Measurements from ENCODE around the gene GNG7. TPM values are rescaled to one million over a fixed set of nuclear protein-coding genes. Genes with fewer than 3 reads are reported as not detected.

Gene GNG7
- total and polyA plus RNA-seq, 8 donors: 4.0 to 8.8 (median 6.0) TPM

GRCh38 chr19:2528675-2529101 lies 173.8 kb downstream of the GNG7 start:
- intact Hi-C loops (cut with DNase I): no loop called here
- Histone ChIP-seq H3K4me1 (peaks cover 0 to 11% (median 8%) of the 10 kb centered on the region in 3 donors), H3K36me3 (no peaks in the 10 kb centered on the region), H3K27me3 (no peaks in the 10 kb centered on the region), H3K4me3 (no peak overlapping the region), H3K27ac (no peak overlapping the region), H3K9me3 (no peaks in the 10 kb centered on the region)
- no peak for TF ChIP-seq CTCF (IDR thresholded peaks at IDR 0.05)
- FAIRE-seq: no peak
- ATAC-seq: no peak
- DNase-seq: peak in 1 of 6 donors; percentile 28
- 67 to 68% methylated on average over 8 of the region's 8 CpGs for WGBS, 2 donors

- FAIRE-seq: no peak
- Histone ChIP-seq H3K9me3 (no peaks in the 10 kb centered on the region), H3K4me3 (no peak overlapping the region), H3K27ac (no peak overlapping the region), H3K36me3 (no peaks in the 10 kb centered on the region), H3K4me1 (peaks cover 0 to under 1% (median 0%) of the 10 kb centered on the region in 3 donors), H3K27me3 (no peaks in the 10 kb centered on the region)
- intact Hi-C loops (cut with DNase I): no loop called here
- DNase-seq: no peak
- ATAC-seq: no peak
- 83 to 93% methylated on average over 4 of the region's 4 CpGs for WGBS, 2 donors
- no peak for TF ChIP-seq CTCF (IDR thresholded peaks at IDR 0.05)
Observed at GRCh38 chr19:2527686-2528085, 174.8 kb downstream of the GNG7 start.

GRCh38 chr19:2527171-2527570 lies 175.3 kb downstream of the GNG7 start:
- ATAC-seq (no peak), FAIRE-seq (no peak), DNase-seq (no peak)
- Histone ChIP-seq H3K9me3 (no peaks in the 10 kb centered on the region), H3K27ac (no peak overlapping the region), H3K36me3 (no peaks in the 10 kb centered on the region), H3K4me1 (no peaks in the 10 kb centered on the region), H3K27me3 (no peaks in the 10 kb centered on the region), H3K4me3 (no peak overlapping the region)
- intact Hi-C loops (cut with DNase I): no loop called here
- WGBS, 2 donors: 87 to 91% methylated on average over 13 to 14 of the region's 14 CpGs
- no peak for TF ChIP-seq CTCF (IDR thresholded peaks at IDR 0.05)

- no peak overlapping the region for H3K4me3 ChIP-seq
- no peaks in the 10 kb centered on the region for H3K4me1 ChIP-seq
- 79 to 82% methylated on average over 44 to 45 of the region's 45 CpGs for WGBS, 2 donors
- ATAC-seq: peak in 2 of 4 donors; percentile 31 to 63
- no peaks in the 10 kb centered on the region for H3K9me3 ChIP-seq
- no peak for TF ChIP-seq CTCF (IDR thresholded peaks at IDR 0.05)
- peak in 1 of 6 donors; percentile 62 for DNase-seq
- FAIRE-seq: no peak
- H3K36me3 ChIP-seq: no peaks in the 10 kb centered on the region
- intact Hi-C loops (cut with DNase I): no loop called here
- H3K27ac ChIP-seq: no peak overlapping the region
- H3K27me3 ChIP-seq: no peaks in the 10 kb centered on the region
Observed at GRCh38 chr19:2524840-2525723, 177.4 kb downstream of the GNG7 start.

GRCh38 chr19:2524361-2524839 lies 178.1 kb downstream of the GNG7 start:
- H3K27ac ChIP-seq: no peak overlapping the region
- H3K27me3 ChIP-seq: no peaks in the 10 kb centered on the region
- H3K36me3 ChIP-seq: no peaks in the 10 kb centered on the region
- H3K4me3 ChIP-seq: no peak overlapping the region
- intact Hi-C loops (cut with DNase I): no loop called here
- 90 to 94% methylated on average over 16 of the region's 16 CpGs for WGBS, 2 donors
- no peak for ATAC-seq
- no peak for FAIRE-seq
- H3K9me3 ChIP-seq: no peaks in the 10 kb centered on the region
- no peak for TF ChIP-seq CTCF (IDR thresholded peaks at IDR 0.05)
- DNase-seq: no peak
- H3K4me1 ChIP-seq: no peaks in the 10 kb centered on the region

Data from pancreas (tissue), 10 donors.